ENCODE results near the gene PHLPP1. TPM values are rescaled to one million over a fixed set of nuclear protein-coding genes. Genes with fewer than 3 reads are reported as not detected.

Gene PHLPP1
- total RNA-seq, 1 experiment from 2014 or later = 14.7 TPM

- ChIA-PET POLR2A (no interaction called here), CTCF (interaction anchor here (0.6 to 3.0 kb wide), 14 partner anchors 9 to 778 kb away, joined by 3 to 24 read pairs (median 5); partner anchors contain the start of gene PHLPP1), RAD21 (ENCODE audit: low non-redundant PET in 1 of 2, low total read pairs in 2 of 2, uncharacterized antibody in 2 of 2, unreplicated experiment in 2 of 2) (interaction anchor here (0.6 to 1.9 kb wide), 4 partner anchors 26 to 243 kb away, joined by 3 to 7 read pairs (median 3); partner anchors contain the start of gene PHLPP1 (in 2 of the 2))
- H3K36me3 ChIP-seq (ENCODE audit: control insufficient read depth in 1 of 2, insufficient read depth in 2 of 2, low read length in 2 of 2) = no peaks in the 10 kb centered on the region
- no peak overlapping the region for H3K4me3 ChIP-seq (replicated peaks in 1 of 2; ENCODE audit: low read depth in 1 of 2, low read length in 2 of 2)
- no peaks in the 10 kb centered on the region for H3K9me3 ChIP-seq (ENCODE audit: control insufficient read depth in 1 of 2, insufficient read depth in 1 of 2, low read depth in 1 of 2, low read length in 2 of 2)
- H3K4me2 ChIP-seq (ENCODE audit: low read length) = no peak overlapping the region
- H3K9me2 ChIP-seq (ENCODE audit: insufficient read depth) = no peaks in the 10 kb centered on the region
- no peak overlapping the region for H2AFZ ChIP-seq (ENCODE audit: low read depth, low read length, poor library complexity, severe bottlenecking)
- H3K9ac ChIP-seq (ENCODE audit: low read length) = no peak overlapping the region
- H3K79me2 ChIP-seq (ENCODE audit: insufficient read depth, low read length) = no peaks in the 10 kb centered on the region
- no peak overlapping the region for H3K27ac ChIP-seq (ENCODE audit: low read depth, low read length)
- DNase-seq (ENCODE audit: low read depth, low spot score) (peak; percentile 40), ATAC-seq (peak; percentile 98)
- BruUV-seq (replicated peaks) = no TSS peak
- TF ChIP-seq CTCF (IDR thresholded peaks at IDR 0.05 in 2 of 3, conservative IDR thresholded peaks at IDR 0.05 in 1 of 3; ENCODE audit: borderline replicate concordance in 1 of 3, insufficient read depth in 1 of 3, low read depth in 2 of 3, low read length in 2 of 3) (peak; percentile 49 to 64 (median 61); a peak in 4 of 6 replicates), RAD21 (IDR thresholded peaks at IDR 0.05; ENCODE audit: low read depth) (peak; percentile 77), CBX3 (IDR thresholded peaks at IDR 0.05; ENCODE audit: low read depth) (peak; percentile 61; the same call in 1 of the 2 replicates), TCF7L2 (IDR thresholded peaks at IDR 0.05; ENCODE audit: borderline replicate concordance, extremely low read depth, insufficient read depth, insufficient read length) (no peak)
- no peaks in the 10 kb centered on the region for H3K27me3 ChIP-seq (ENCODE audit: insufficient read depth, low read length)
- intact Hi-C loops (cut with micrococcal nuclease) = loop anchor here (1.0 kb wide), 2 partner anchors 243 to 320 kb away; partner anchors contain the start of gene PHLPP1
- no peaks in the 10 kb centered on the region for H4K20me1 ChIP-seq (ENCODE audit: insufficient read depth)
- no peaks in the 10 kb centered on the region for H3K4me1 ChIP-seq (ENCODE audit: control insufficient read depth in 1 of 2, insufficient read depth in 2 of 2, low read length in 2 of 2)
Measured at GRCh38 chr18:62957885-62958472, 242.6 kb downstream of the PHLPP1 start.

GRCh38 chr18:62959481-62959880, 244.1 kb downstream of the PHLPP1 start:
- DNase-seq (ENCODE audit: low read depth, low spot score) (no peak), ATAC-seq (no peak)
- POLR2A ChIA-PET = no interaction called here
- Histone ChIP-seq H3K9me2 (ENCODE audit: insufficient read depth) (no peaks in the 10 kb centered on the region), H3K4me1 (ENCODE audit: control insufficient read depth in 1 of 2, insufficient read depth in 2 of 2, low read length in 2 of 2) (no peaks in the 10 kb centered on the region), H3K4me2 (ENCODE audit: low read length) (no peak overlapping the region), H3K36me3 (ENCODE audit: control insufficient read depth in 1 of 2, insufficient read depth in 2 of 2, low read length in 2 of 2) (no peaks in the 10 kb centered on the region), H4K20me1 (ENCODE audit: insufficient read depth) (no peaks in the 10 kb centered on the region), H3K9ac (ENCODE audit: low read length) (no peak overlapping the region), H3K27me3 (ENCODE audit: insufficient read depth, low read length) (no peaks in the 10 kb centered on the region), H2AFZ (ENCODE audit: low read depth, low read length, poor library complexity, severe bottlenecking) (no peak overlapping the region), H3K79me2 (ENCODE audit: insufficient read depth, low read length) (no peaks in the 10 kb centered on the region), H3K27ac (ENCODE audit: low read depth, low read length) (no peak overlapping the region), H3K9me3 (ENCODE audit: control insufficient read depth in 1 of 2, insufficient read depth in 1 of 2, low read depth in 1 of 2, low read length in 2 of 2) (no peaks in the 10 kb centered on the region), H3K4me3 (replicated peaks in 1 of 2; ENCODE audit: low read depth in 1 of 2, low read length in 2 of 2) (no peak overlapping the region)
- RAD21 ChIA-PET (ENCODE audit: low non-redundant PET in 1 of 2, low total read pairs in 2 of 2, uncharacterized antibody in 2 of 2, unreplicated experiment in 2 of 2) = no interaction called here
- no TSS peak for BruUV-seq (replicated peaks)
- CTCF ChIA-PET = no interaction called here
- TF ChIP-seq POLR2A (IDR thresholded peaks at IDR 0.05; ENCODE audit: borderline replicate concordance, extremely low read depth, insufficient read depth, insufficient read length) = no peak
- TF ChIP-seq SP1 (IDR thresholded peaks at IDR 0.05; ENCODE audit: low read depth) = no peak
- no peak for TF ChIP-seq SRF (IDR thresholded peaks at IDR 0.05; ENCODE audit: low read depth)
- no peak for TF ChIP-seq EZH2 (IDR thresholded peaks at IDR 0.05)
- TF ChIP-seq RAD21 (IDR thresholded peaks at IDR 0.05; ENCODE audit: low read depth) = no peak
- TF ChIP-seq SIN3A (IDR thresholded peaks at IDR 0.05; ENCODE audit: low read depth) = no peak
- intact Hi-C loops (cut with micrococcal nuclease) = no loop called here

Measured in HCT116 (cell line).